Colon (tissue), 2 donors: ENCODE measurements around the gene LONP2.
"Not testable (repeated sequence)": the region's sequence is repeated elsewhere in the genome, so short reads cannot be mapped to it uniquely, and the experiment has no call there.

Experiments
- FAIRE-seq: peaks from 2 replicates; lab custom pipeline; 2012; peaks lifted over from hg19 to GRCh38; lab: Jason Lieb, UNC
- donor health status: control.
- donor health status: control.

LONP2 gene

DNA sequence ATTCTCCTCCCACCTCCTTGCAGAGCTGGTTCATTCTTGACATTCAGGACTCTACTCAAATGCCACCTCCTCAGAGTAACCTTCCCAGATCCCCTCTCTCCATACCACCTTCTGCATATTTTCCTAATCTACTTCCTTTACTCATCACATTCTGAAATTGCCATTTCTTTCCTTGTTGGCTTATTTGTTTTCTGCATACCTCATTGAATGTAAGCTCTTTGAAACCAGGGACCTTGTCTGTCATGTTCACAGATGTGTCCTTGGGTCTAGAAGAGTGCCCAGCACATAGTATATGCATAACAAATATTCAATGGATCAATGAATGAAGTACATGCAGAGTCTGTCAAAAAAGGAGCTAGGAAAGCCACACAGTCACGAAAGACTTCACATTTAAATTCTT lies 7.8 kb upstream of the LONP2 start:
- FAIRE-seq = no peak

GRCh38 chr16:48240147-48240546 lies 4.0 kb upstream of the LONP2 start:
- FAIRE-seq = not testable (repeated sequence)

DNA sequence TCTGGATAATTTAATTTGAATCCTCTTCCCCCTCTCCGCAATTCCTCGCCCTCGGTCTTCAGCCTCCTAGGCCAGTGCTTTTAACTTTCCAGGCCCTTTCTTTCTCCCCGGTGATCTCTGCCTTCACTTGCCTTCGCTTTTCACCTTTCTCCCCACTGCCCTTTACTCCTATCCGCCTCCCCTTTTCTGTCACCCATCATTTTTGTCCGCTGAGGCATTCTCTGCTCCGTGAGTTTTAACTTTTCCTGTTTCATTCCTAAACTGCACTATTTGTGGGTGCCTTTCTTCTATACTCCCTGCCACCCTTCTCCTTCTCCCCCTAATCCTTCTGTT lies 729 bp downstream of the LONP2 start:
- FAIRE-seq = no peak

DNA sequence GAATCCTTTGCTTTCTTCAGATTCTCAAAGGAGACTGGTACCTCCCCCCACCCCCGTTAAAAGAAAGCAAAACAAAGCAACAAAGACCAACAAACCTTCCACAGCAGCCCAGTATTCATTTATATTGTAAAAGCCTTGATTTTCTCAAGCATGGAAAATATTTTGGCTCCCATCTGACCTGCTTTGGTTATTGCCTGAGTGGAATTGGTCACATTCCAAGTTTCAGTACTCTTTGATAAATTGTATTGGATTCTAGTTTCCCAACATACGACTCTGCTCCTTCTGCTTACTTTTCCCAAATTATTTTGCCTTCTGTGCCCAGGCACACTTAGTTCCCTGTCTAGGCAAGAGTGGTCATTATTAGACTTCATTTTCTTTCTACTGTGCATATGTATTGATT lies 2.0 kb downstream of the LONP2 start:
- no peak for FAIRE-seq

DNA sequence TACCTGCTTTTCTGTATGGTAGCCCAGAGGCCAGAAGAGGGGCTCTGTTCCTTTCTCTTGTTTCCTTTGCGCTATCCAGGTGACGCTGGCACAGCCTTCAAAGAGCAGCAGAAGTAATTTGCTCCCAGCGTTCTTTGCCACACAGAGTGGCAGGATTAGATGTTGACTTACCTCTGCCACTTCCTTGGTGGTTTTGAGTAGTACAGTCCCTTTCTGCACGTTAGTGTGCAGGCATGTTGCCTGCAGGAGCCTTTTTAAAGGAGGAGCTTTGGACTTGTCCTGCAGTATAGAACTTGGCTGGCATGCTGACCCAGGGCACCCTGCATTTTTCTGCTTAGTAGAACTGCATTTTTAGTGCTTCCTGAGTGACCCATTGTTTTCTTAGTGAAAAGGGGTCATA lies 3.2 kb downstream of the LONP2 start, which contains the start of gene ABCC11:
Gene ABCC11 (minus strand): TSS at position 229 of the 400 bp plus-strand sequence. CDS start 15,618 bp downstream, outside the sequence.
- FAIRE-seq = no peak

DNA sequence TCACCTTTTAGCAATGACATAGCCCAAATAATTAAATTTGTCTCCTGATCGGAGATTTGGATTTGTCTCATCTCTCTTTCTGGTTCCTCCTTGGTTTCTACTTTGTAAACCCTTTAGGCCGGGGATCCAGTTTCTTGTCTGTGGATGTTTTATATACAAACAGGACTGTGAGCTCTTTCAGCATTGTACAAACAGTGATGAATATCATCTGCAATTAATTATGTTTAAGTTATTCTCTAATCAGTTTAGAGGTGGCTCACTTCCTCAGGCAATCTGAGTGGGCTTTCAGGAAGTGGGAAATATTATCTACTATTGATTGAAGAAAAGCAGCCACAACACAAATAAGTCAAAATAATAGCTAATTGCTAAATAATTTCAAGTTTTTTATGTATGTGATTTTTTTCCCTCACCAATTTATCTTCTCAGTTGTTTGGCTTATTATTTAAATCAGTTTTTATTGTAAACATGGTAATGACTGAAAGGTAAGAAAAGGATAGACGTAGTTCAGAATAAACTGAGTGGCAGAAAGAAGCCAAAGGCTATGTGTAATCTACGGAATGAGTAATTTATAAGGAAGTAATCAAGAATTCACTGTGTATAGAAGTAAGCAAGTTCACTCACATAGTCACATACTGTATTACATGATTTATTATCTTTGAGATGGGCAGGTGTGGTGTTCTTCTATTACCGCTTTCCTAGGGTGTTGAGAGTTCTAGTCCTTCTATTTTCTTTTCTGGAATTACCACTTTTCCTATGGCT lies 6.6 kb downstream of the LONP2 start:
- FAIRE-seq = no peak

- FAIRE-seq = no peak
These were observed 7.9 kb downstream of the LONP2 start for GRCh38 chr16:48252013-48252412.

- no peak for FAIRE-seq
These were observed 12.6 kb downstream of the LONP2 start for GRCh38 chr16:48256579-48257177.

GRCh38 chr16:48261569-48261968 lies 17.5 kb downstream of the LONP2 start:
- FAIRE-seq = no peak

DNA sequence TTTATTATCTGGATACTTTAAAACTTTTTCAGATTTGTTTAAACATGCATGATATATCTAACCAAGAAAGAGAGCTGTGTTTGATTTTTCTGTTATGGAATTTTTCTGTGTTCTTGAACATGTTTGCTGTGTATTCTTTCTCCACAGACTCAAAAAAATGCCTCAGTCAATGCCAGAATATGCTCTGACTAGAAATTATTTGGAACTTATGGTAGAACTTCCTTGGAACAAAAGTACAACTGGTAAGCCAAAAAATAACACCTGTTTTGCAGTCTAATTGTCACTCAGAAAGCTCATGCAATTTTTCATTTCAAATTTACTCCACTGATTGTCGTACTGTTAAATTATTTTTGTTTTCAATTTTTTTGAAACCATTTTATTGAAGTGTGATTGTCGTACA lies 18.5 kb downstream of the LONP2 start:
- no peak for FAIRE-seq

GRCh38 chr16:48269011-48269410 lies 24.9 kb downstream of the LONP2 start:
- FAIRE-seq = no peak

- FAIRE-seq = no peak
These were observed 27.6 kb downstream of the LONP2 start for GRCh38 chr16:48271728-48272127.

- no peak for FAIRE-seq
These were observed 28.8 kb downstream of the LONP2 start for GRCh38 chr16:48272837-48273421.

DNA sequence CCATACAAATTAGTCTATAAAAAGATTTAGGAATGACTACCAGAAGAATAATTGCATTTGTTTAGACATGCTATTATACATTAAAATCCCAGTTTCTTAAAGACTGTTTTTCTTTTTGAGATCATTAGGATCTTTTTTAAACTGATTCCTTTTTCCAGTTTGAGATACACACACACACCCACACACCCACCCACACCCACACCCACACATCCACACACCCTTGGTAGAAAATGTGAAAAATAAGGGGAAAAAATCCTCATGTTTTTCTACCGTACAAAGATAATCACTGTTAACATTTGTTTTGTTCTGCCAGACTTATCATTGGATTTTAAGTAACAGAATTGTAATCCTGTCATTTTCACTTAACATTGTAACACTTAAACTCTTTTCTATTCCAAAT lies 30.4 kb downstream of the LONP2 start:
- FAIRE-seq = no peak

GRCh38 chr16:48276102-48276501 lies 32.0 kb downstream of the LONP2 start:
- no peak for FAIRE-seq

DNA sequence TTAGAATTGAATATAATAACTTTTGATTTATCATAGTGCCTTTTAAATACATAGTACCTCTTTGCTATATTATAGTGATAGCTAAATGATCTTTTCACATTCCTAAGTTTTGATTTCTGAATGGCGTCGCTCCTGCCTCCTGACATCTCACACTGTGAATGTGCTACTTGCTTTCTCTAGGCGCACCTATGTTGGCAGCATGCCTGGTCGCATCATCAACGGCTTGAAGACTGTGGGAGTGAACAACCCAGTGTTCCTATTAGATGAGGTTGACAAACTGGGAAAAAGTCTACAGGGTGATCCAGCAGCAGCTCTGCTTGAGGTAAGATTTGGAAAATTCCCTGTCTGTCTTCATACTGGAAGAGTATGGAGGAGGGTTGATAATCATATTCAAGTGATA lies 33.1 kb downstream of the LONP2 start:
- no peak for FAIRE-seq

- no peak for FAIRE-seq
These were observed 35.1 kb downstream of the LONP2 start for GRCh38 chr16:48279199-48279598.

- FAIRE-seq = no peak
These were observed 36.4 kb downstream of the LONP2 start for GRCh38 chr16:48280546-48280945.

DNA sequence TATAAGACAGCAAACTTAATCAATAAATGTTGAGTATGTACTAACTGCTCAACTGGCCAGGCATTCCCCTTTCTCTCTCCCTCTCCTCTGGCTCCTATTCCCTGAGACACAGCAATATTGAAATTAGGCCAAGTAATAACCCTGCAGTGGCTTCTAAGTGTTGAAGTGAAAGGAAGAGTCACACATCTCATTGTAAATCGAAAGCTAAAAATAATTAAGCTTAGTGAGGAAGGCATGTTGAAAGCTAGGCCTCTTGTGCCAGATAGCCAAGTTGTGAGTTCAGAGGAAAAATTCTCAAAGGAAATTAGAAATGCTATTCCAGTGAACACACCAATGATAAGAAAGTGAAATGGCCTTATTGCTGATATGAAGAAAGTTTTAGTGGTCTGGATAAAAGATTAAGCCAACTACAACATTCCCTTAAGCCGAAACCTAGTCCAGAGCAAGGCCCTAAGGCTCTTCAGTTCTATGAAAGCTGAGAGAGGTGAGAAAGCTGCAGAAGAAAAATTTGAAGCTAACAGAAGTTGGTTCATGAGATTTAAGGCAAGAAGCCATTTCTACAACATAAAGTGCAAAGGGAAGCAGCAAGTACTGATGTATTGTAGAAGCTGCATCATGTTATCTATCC lies 38.6 kb downstream of the LONP2 start:
- FAIRE-seq = no peak

DNA sequence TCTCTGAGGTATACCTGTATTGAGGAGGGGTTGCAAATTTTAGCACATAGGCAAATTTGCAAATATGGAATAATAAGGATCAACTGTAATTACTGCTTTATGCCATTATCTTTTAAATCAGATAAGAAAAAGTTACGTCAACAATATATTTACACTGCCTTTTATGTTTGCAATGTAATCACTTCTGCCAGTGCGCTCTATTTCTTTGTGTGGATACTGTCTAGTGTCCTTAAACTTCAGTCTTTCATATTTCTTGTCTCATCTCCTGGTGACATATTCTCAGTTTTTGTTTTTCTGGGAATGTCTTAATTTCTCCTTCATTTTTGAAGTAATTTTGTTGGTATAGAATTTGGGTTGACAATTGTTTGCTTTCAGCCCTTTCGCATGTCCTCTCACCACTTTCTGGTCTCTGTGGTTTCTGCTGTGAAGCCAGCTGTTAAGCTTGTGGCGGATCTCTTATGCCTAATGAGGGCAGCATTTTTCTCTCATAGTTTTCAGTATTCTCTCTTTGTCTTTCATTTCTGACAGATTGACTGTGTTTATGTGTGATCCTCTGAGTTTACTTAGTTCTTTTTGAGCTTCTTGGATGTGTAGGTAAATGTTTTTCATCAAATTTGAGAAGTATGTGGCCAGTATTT lies 40.8 kb downstream of the LONP2 start:
- FAIRE-seq = no peak

- FAIRE-seq = no peak
These were observed 43.1 kb downstream of the LONP2 start for GRCh38 chr16:48287239-48287638.

DNA sequence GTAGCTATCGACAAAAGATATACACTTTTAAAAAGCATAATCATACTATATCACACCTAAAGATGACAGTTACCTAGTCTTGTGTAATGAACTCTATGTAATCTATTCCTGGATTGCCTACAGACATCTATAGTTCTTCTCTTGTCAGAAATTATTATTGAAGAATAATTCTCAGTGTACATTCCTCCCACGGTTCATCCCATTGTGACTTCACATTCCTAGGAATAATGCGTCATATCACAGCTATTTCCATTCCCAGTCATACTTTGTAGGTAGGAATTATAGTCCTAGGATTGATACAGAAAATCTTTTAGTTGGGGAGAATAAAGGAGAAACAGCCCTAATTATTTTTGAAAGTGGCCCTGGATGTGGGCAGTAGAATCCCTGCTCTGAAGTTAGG lies 47.2 kb downstream of the LONP2 start:
- no peak for FAIRE-seq

GRCh38 chr16:48291754-48292153 lies 47.7 kb downstream of the LONP2 start:
- FAIRE-seq = no peak
